Activated T-cell treated with anti-CD3 and anti-CD28 coated beads for 1 hour (primary cell): ENCODE results near the gene HSPA6.
"Not testable (repeated sequence)": the region's sequence is repeated elsewhere in the genome, so short reads cannot be mapped to it uniquely, and the experiment has no call there.

Experiments
- DNase-seq: peaks from one replicate; pipeline ENCODE4 v3.0.0-alpha.2; 2020; ENCODE audit warnings: low read depth

Gene HSPA6

GRCh38 chr1:161523817-161524741 is at the start of gene HSPA6:
Gene HSPA6 (plus strand): TSS chr1:161524540. CDS start chr1:161524659, 119 bp downstream.
- peak; percentile 77 for DNase-seq

- DNase-seq = not testable (repeated sequence)
Observed at GRCh38 chr1:161477711-161478110, 46.6 kb upstream of the HSPA6 start.

GRCh38 chr1:161478985-161479384 is 45.4 kb upstream of the HSPA6 start:
- DNase-seq = no peak

- no peak for DNase-seq
Observed at GRCh38 chr1:161480381-161481035, 43.8 kb upstream of the HSPA6 start.

- no peak for DNase-seq
Observed at GRCh38 chr1:161481624-161482392, 42.5 kb upstream of the HSPA6 start.

- no peak for DNase-seq
Observed at GRCh38 chr1:161482610-161483009, 41.7 kb upstream of the HSPA6 start.

GRCh38 chr1:161483361-161483760 is 41.0 kb upstream of the HSPA6 start:
- DNase-seq = no peak

- no peak for DNase-seq
Observed at GRCh38 chr1:161484613-161485012, 39.7 kb upstream of the HSPA6 start.

GRCh38 chr1:161486806-161487741 is 37.3 kb upstream of the HSPA6 start:
- DNase-seq = peak; percentile 19

GRCh38 chr1:161491472-161491871 is 32.9 kb upstream of the HSPA6 start:
- DNase-seq = no peak

- DNase-seq = no peak
Observed at GRCh38 chr1:161492827-161493226, 31.5 kb upstream of the HSPA6 start.

GRCh38 chr1:161494091-161494735 is 30.1 kb upstream of the HSPA6 start:
- no peak for DNase-seq

- no peak for DNase-seq
Observed at GRCh38 chr1:161495490-161495889, 28.9 kb upstream of the HSPA6 start.

GRCh38 chr1:161497961-161498360 is 26.4 kb upstream of the HSPA6 start:
- no peak for DNase-seq

GRCh38 chr1:161498646-161499045 is 25.7 kb upstream of the HSPA6 start:
- DNase-seq = no peak

- DNase-seq = no peak
Observed at GRCh38 chr1:161499099-161500039, 25.0 kb upstream of the HSPA6 start.

GRCh38 chr1:161501234-161501633 is 23.1 kb upstream of the HSPA6 start:
- no peak for DNase-seq

GRCh38 chr1:161502181-161502580 is 22.2 kb upstream of the HSPA6 start:
- no peak for DNase-seq

- DNase-seq = no peak
Observed at GRCh38 chr1:161502641-161503393, 21.5 kb upstream of the HSPA6 start.
